Smooth muscle cell (in vitro differentiated cells): ENCODE data around the gene DLG2. TPM values are rescaled to one million over a fixed set of nuclear protein-coding genes. Genes with fewer than 3 reads are reported as not detected.

Experiments used
- DNase-seq: peaks from one replicate; lab custom pipeline; 2025; ENCODE audit not compliant: unreplicated experiment; lab: John Stamatoyannopoulos, UW
- H2AFZ ChIP-seq: fragments of 200-600 bp; sonication (generic); 2 replicates; pipeline ENCODE4 v1.6.0; 2016; ENCODE audit warnings: antibody characterized with exemption, low read depth, mild to moderate bottlenecking
- H3F3A ChIP-seq: fragments of 200-600 bp; sonication (generic); 2 replicates; pipeline ENCODE4 v1.6.0; 2017; ENCODE audit warnings: antibody characterized with exemption, low read depth
- H3K27ac ChIP-seq: fragments of 200-600 bp; sonication (generic); 2 replicates; pipeline ENCODE4 v1.5.1; 2016; ENCODE audit warnings: low read depth, mild to moderate bottlenecking
- H3K27me3 ChIP-seq: fragments of 200-600 bp; sonication (generic); 2 replicates; pipeline ENCODE4 v1.6.1; 2016; ENCODE audit warnings: low read depth, mild to moderate bottlenecking
- H3K36me3 ChIP-seq: fragments of 200-600 bp; sonication (generic); 2 replicates; pipeline ENCODE4 v1.5.1; 2016; ENCODE audit warnings: low read depth
- H3K4me1 ChIP-seq: fragments of 200-600 bp; sonication (generic); 2 replicates; pipeline ENCODE4 v1.5.1; 2016; ENCODE audit warnings: low read depth
- H3K4me2 ChIP-seq: fragments of 200-600 bp; sonication (generic); 2 replicates; pipeline ENCODE4 v1.6.0; 2016; ENCODE audit warnings: mild to moderate bottlenecking
- H3K4me3 ChIP-seq: fragments of 200-600 bp; sonication (generic); 2 replicates; pipeline ENCODE4 v1.5.1; 2016; ENCODE audit warnings: mild to moderate bottlenecking
- H3K79me2 ChIP-seq: fragments of 200-600 bp; sonication (generic); 2 replicates; pipeline ENCODE4 v1.6.0; 2016; ENCODE audit warnings: low read depth, mild to moderate bottlenecking
- H3K9ac ChIP-seq: fragments of 200-600 bp; sonication (generic); 2 replicates; pipeline ENCODE4 v1.6.0; 2016; ENCODE audit warnings: low read depth
- H3K9me3 ChIP-seq: fragments of 200-600 bp; sonication (generic); replicated peaks from 2 replicates; pipeline ENCODE4 v1.5.1; 2016; ENCODE audit warnings: low read depth
- H4K20me1 ChIP-seq: fragments of 200-600 bp; sonication (generic); 2 replicates; pipeline ENCODE4 v1.6.0; 2016; ENCODE audit warnings: low read depth
- CTCF ChIP-seq: fragments of 200-600 bp; sonication (generic); IDR thresholded peaks from 2 replicates; pipeline ENCODE4 v1.5.1; 2017; ENCODE audit warnings: borderline replicate concordance, mild to moderate bottlenecking, antibody characterized with exemption; ENCODE audit not compliant: insufficient read depth, poor library complexity, severe bottlenecking
- WGBS: methylation state at CpG from one replicate; pipeline ENCODE4 v1.1.7; 2016; ENCODE audit warnings: low lambda C conversion rate; 5-methylcytosine and 5-hydroxymethylcytosine counted together
- polyA plus RNA-seq: library from polyadenylated mRNA; unstranded; fragments of >200 nt; fragmentation: Nextera tagmentation; extraction: Ambion mirVana; gene quantifications from 2 replicates; pipeline ENCODE4 v1.2.1, GENCODE V29; 2016
- total RNA-seq: library from RNA; depleted of rRNA; stranded (reverse); fragments of >200 nt; gene quantifications from 2 replicates; pipeline ENCODE4 v1.2.3, GENCODE V29; 2014

The DLG2 gene
- total and polyA plus RNA-seq, 2 experiments from 2014 or later, result 0.74 to 1.1 TPM

- no peak overlapping the region for H3K4me2 ChIP-seq
- H3K4me3 ChIP-seq, result no peak overlapping the region
- no peaks in the 10 kb centered on the region for H3F3A ChIP-seq
- H3K9ac ChIP-seq, result no peak overlapping the region
- no peak overlapping the region for H3K27ac ChIP-seq
- 92% methylated on average over 3 of the region's 3 CpGs for WGBS
- no peak for TF ChIP-seq CTCF
- no peak for DNase-seq
- no peaks in the 10 kb centered on the region for H3K4me1 ChIP-seq
- no peak overlapping the region for H2AFZ ChIP-seq
- H4K20me1 ChIP-seq, result no peaks in the 10 kb centered on the region
- no peaks in the 10 kb centered on the region for H3K27me3 ChIP-seq
- no peaks in the 10 kb centered on the region for H3K36me3 ChIP-seq
- no peaks in the 10 kb centered on the region for H3K79me2 ChIP-seq
- no peaks in the 10 kb centered on the region for H3K9me3 ChIP-seq
These were observed 1992.0 kb downstream of the DLG2 start for GRCh38 chr11:83635166-83635565.

GRCh38 chr11:83630211-83630610, 1996.9 kb downstream of the DLG2 start:
- no peak for DNase-seq
- WGBS, result 85% methylated on average over 1 of the region's 1 CpG
- TF ChIP-seq CTCF, result no peak
- Histone ChIP-seq H3K27ac (no peak overlapping the region), H4K20me1 (no peaks in the 10 kb centered on the region), H3K9me3 (no peaks in the 10 kb centered on the region), H3K4me3 (no peak overlapping the region), H3F3A (no peaks in the 10 kb centered on the region), H3K79me2 (no peaks in the 10 kb centered on the region), H2AFZ (no peak overlapping the region), H3K9ac (no peak overlapping the region), H3K4me1 (peaks cover 5% of the 10 kb centered on the region), H3K4me2 (no peak overlapping the region), H3K36me3 (no peaks in the 10 kb centered on the region), H3K27me3 (no peaks in the 10 kb centered on the region)

GRCh38 chr11:83629775-83630174, 1997.4 kb downstream of the DLG2 start:
- no peaks in the 10 kb centered on the region for H3K79me2 ChIP-seq
- H3K27me3 ChIP-seq, result no peaks in the 10 kb centered on the region
- H3K4me1 ChIP-seq, result peaks cover 5% of the 10 kb centered on the region
- no peaks in the 10 kb centered on the region for H3K9me3 ChIP-seq
- H3K4me2 ChIP-seq, result no peak overlapping the region
- H3K4me3 ChIP-seq, result no peak overlapping the region
- H3K27ac ChIP-seq, result no peak overlapping the region
- H4K20me1 ChIP-seq, result no peaks in the 10 kb centered on the region
- H3F3A ChIP-seq, result no peaks in the 10 kb centered on the region
- no peak for DNase-seq
- no peak for TF ChIP-seq CTCF
- H3K9ac ChIP-seq, result no peak overlapping the region
- no peak overlapping the region for H2AFZ ChIP-seq
- 79% methylated on average over 2 of the region's 2 CpGs for WGBS
- no peaks in the 10 kb centered on the region for H3K36me3 ChIP-seq

GRCh38 chr11:83628622-83629355, 1998.4 kb downstream of the DLG2 start:
- Histone ChIP-seq H3K79me2 (no peaks in the 10 kb centered on the region), H4K20me1 (no peaks in the 10 kb centered on the region), H3K27ac (no peak overlapping the region), H3K27me3 (no peaks in the 10 kb centered on the region), H3K4me1 (peaks cover 5% of the 10 kb centered on the region), H3K9me3 (no peaks in the 10 kb centered on the region), H3K9ac (no peak overlapping the region), H3K36me3 (no peaks in the 10 kb centered on the region), H3K4me3 (no peak overlapping the region), H2AFZ (peak overlapping the region; percentile 49), H3K4me2 (no peak overlapping the region), H3F3A (no peaks in the 10 kb centered on the region)
- no peak for DNase-seq
- no peak for TF ChIP-seq CTCF
- 57% methylated on average over 5 of the region's 5 CpGs for WGBS
